SK-N-DZ (cell line): ENCODE measurements around the gene MMEL1.
"Not testable (repeated sequence)": the region's sequence is repeated elsewhere in the genome, so short reads cannot be mapped to it uniquely, and the experiment has no call there.

Experiments used
- DNase-seq: peaks from one replicate; pipeline ENCODE4 v3.0.0-alpha.2; 2015; ENCODE audit warnings: low spot score

MMEL1 gene

GRCh38 chr1:2558861-2559260 is 74.0 kb downstream of the MMEL1 start:
- no peak for DNase-seq

- no peak for DNase-seq
These were observed 74.4 kb downstream of the MMEL1 start for GRCh38 chr1:2558420-2558819.

- no peak for DNase-seq
These were observed 75.1 kb downstream of the MMEL1 start for GRCh38 chr1:2557482-2558400.

GRCh38 chr1:2556678-2557481 is 75.9 kb downstream of the MMEL1 start:
- DNase-seq = no peak

- DNase-seq = no peak
These were observed 76.5 kb downstream of the MMEL1 start, which contains the start of gene TNFRSF14 for GRCh38 chr1:2556277-2556677. TSS of gene TNFRSF14 (plus strand) at chr1:2556371. CDS start at chr1:2556665, 294 bp downstream.

- DNase-seq = no peak
These were observed 77.1 kb downstream of the MMEL1 start for GRCh38 chr1:2555634-2556276.

GRCh38 chr1:2554621-2555387 is 78.0 kb downstream of the MMEL1 start:
- no peak for DNase-seq

- DNase-seq = no peak
These were observed 78.8 kb downstream of the MMEL1 start for GRCh38 chr1:2553871-2554620.

- DNase-seq = not testable (repeated sequence)
These were observed 79.7 kb downstream of the MMEL1 start for GRCh38 chr1:2553076-2553475.

GRCh38 chr1:2552189-2552588 is 80.6 kb downstream of the MMEL1 start:
- DNase-seq = no peak

GRCh38 chr1:2551544-2551943 is 81.3 kb downstream of the MMEL1 start:
- DNase-seq = not testable (repeated sequence)

- not testable (repeated sequence) for DNase-seq
These were observed 82.4 kb downstream of the MMEL1 start for GRCh38 chr1:2550309-2550861.

GRCh38 chr1:2549367-2550029 is 83.3 kb downstream of the MMEL1 start:
- DNase-seq = not testable (repeated sequence)

- DNase-seq = peak; percentile 62
These were observed 84.7 kb downstream of the MMEL1 start for GRCh38 chr1:2548068-2548589.

GRCh38 chr1:2547210-2548067 is 85.4 kb downstream of the MMEL1 start:
- no peak for DNase-seq

GRCh38 chr1:2546515-2547209 is 86.2 kb downstream of the MMEL1 start:
- DNase-seq = peak; percentile 45

GRCh38 chr1:2545754-2546514 is 86.9 kb downstream of the MMEL1 start:
- DNase-seq = peak; percentile 88
